ENCODE results near the gene MAP3K2. TPM values are rescaled to one million over a fixed set of nuclear protein-coding genes. Genes with fewer than 3 reads are reported as not detected.
A peak's percentile ranks its signal among the peaks of the same experiment; 100 is the strongest.

Gene MAP3K2
- total RNA-seq, 4 donors from 2014 or later, result 38.8 to 70.2 (median 52.0) TPM

- Histone ChIP-seq H3K9me3 (no peaks in the 10 kb centered on the region), H3K4me3 (peak overlapping the region; percentile 34 to 63 (median 57)), H3K36me3 (no peaks in the 10 kb centered on the region), H3K27ac (peak overlapping the region in 3 of 4 donors; percentile 5 to 70 (median 48)), H3K27me3 (no peaks in the 10 kb centered on the region), H3K4me1 (peaks cover 0 to 19% (median 6%) of the 10 kb centered on the region in 4 donors)
- TF ChIP-seq CTCF (IDR thresholded peaks at IDR 0.05), result peak; percentile 56 to 95 (median 86)
- TF ChIP-seq POLR2A (IDR thresholded peaks at IDR 0.05), result no peak
- peak; percentile 76 to 94 (median 92) for DNase-seq
Measured at GRCh38 chr2:127415593-127416505, 28.1 kb upstream of the MAP3K2 start.

GRCh38 chr2:127414638-127415592, 27.1 kb upstream of the MAP3K2 start:
- Histone ChIP-seq H3K4me3 (no peak overlapping the region), H3K27ac (peak overlapping the region in 1 of 4 donors; percentile 70), H3K9me3 (no peaks in the 10 kb centered on the region), H3K27me3 (no peaks in the 10 kb centered on the region), H3K36me3 (no peaks in the 10 kb centered on the region), H3K4me1 (peaks cover 0 to 19% (median 6%) of the 10 kb centered on the region in 4 donors)
- no peak for TF ChIP-seq POLR2A (IDR thresholded peaks at IDR 0.05)
- TF ChIP-seq CTCF (IDR thresholded peaks at IDR 0.05), result no peak
- no peak for DNase-seq

GRCh38 chr2:127413782-127414637, 26.2 kb upstream of the MAP3K2 start:
- no peaks in the 10 kb centered on the region for H3K36me3 ChIP-seq
- H3K27me3 ChIP-seq, result no peaks in the 10 kb centered on the region
- no peak overlapping the region for H3K27ac ChIP-seq
- no peak for DNase-seq
- no peak for TF ChIP-seq POLR2A (IDR thresholded peaks at IDR 0.05)
- TF ChIP-seq CTCF (IDR thresholded peaks at IDR 0.05), result no peak
- H3K4me3 ChIP-seq, result no peak overlapping the region
- no peaks in the 10 kb centered on the region for H3K9me3 ChIP-seq
- peaks cover 0 to 19% (median 6%) of the 10 kb centered on the region in 4 donors for H3K4me1 ChIP-seq

GRCh38 chr2:127413200-127413599, 25.4 kb upstream of the MAP3K2 start:
- DNase-seq, result no peak
- no peak overlapping the region for H3K27ac ChIP-seq
- peaks cover 0 to 25% (median 11%) of the 10 kb centered on the region in 4 donors for H3K4me1 ChIP-seq
- no peak overlapping the region for H3K4me3 ChIP-seq
- TF ChIP-seq POLR2A (IDR thresholded peaks at IDR 0.05) (no peak), CTCF (IDR thresholded peaks at IDR 0.05) (no peak)
- H3K9me3 ChIP-seq, result no peaks in the 10 kb centered on the region
- H3K27me3 ChIP-seq, result no peaks in the 10 kb centered on the region
- H3K36me3 ChIP-seq, result no peaks in the 10 kb centered on the region
